Smooth muscle cell (in vitro differentiated cells): ENCODE data around the gene SYNDIG1. TPM values are rescaled to one million over a fixed set of nuclear protein-coding genes. Genes with fewer than 3 reads are reported as not detected.
A peak's percentile ranks its signal among the peaks of the same experiment; 100 is the strongest.
"Not testable (repeated sequence)": the region's sequence is repeated elsewhere in the genome, so short reads cannot be mapped to it uniquely, and the experiment has no call there.

Source experiments
- DNase-seq: peaks from one replicate; lab custom pipeline; 2025; ENCODE audit not compliant: unreplicated experiment; lab: John Stamatoyannopoulos, UW
- H2AFZ ChIP-seq: fragments of 200-600 bp; sonication (generic); 2 replicates; pipeline ENCODE4 v1.6.0; 2016; ENCODE audit warnings: antibody characterized with exemption, low read depth, mild to moderate bottlenecking
- H3F3A ChIP-seq: fragments of 200-600 bp; sonication (generic); 2 replicates; pipeline ENCODE4 v1.6.0; 2017; ENCODE audit warnings: antibody characterized with exemption, low read depth
- H3K27ac ChIP-seq: fragments of 200-600 bp; sonication (generic); 2 replicates; pipeline ENCODE4 v1.5.1; 2016; ENCODE audit warnings: low read depth, mild to moderate bottlenecking
- H3K27me3 ChIP-seq: fragments of 200-600 bp; sonication (generic); 2 replicates; pipeline ENCODE4 v1.6.1; 2016; ENCODE audit warnings: low read depth, mild to moderate bottlenecking
- H3K36me3 ChIP-seq: fragments of 200-600 bp; sonication (generic); 2 replicates; pipeline ENCODE4 v1.5.1; 2016; ENCODE audit warnings: low read depth
- H3K4me1 ChIP-seq: fragments of 200-600 bp; sonication (generic); 2 replicates; pipeline ENCODE4 v1.5.1; 2016; ENCODE audit warnings: low read depth
- H3K4me2 ChIP-seq: fragments of 200-600 bp; sonication (generic); 2 replicates; pipeline ENCODE4 v1.6.0; 2016; ENCODE audit warnings: mild to moderate bottlenecking
- H3K4me3 ChIP-seq: fragments of 200-600 bp; sonication (generic); 2 replicates; pipeline ENCODE4 v1.5.1; 2016; ENCODE audit warnings: mild to moderate bottlenecking
- H3K79me2 ChIP-seq: fragments of 200-600 bp; sonication (generic); 2 replicates; pipeline ENCODE4 v1.6.0; 2016; ENCODE audit warnings: low read depth, mild to moderate bottlenecking
- H3K9ac ChIP-seq: fragments of 200-600 bp; sonication (generic); 2 replicates; pipeline ENCODE4 v1.6.0; 2016; ENCODE audit warnings: low read depth
- H3K9me3 ChIP-seq: fragments of 200-600 bp; sonication (generic); replicated peaks from 2 replicates; pipeline ENCODE4 v1.5.1; 2016; ENCODE audit warnings: low read depth
- H4K20me1 ChIP-seq: fragments of 200-600 bp; sonication (generic); 2 replicates; pipeline ENCODE4 v1.6.0; 2016; ENCODE audit warnings: low read depth
- CTCF ChIP-seq: fragments of 200-600 bp; sonication (generic); IDR thresholded peaks from 2 replicates; pipeline ENCODE4 v1.5.1; 2017; ENCODE audit warnings: borderline replicate concordance, mild to moderate bottlenecking, antibody characterized with exemption; ENCODE audit not compliant: insufficient read depth, poor library complexity, severe bottlenecking
- WGBS: methylation state at CpG from one replicate; pipeline ENCODE4 v1.1.7; 2016; ENCODE audit warnings: low lambda C conversion rate; 5-methylcytosine and 5-hydroxymethylcytosine counted together
- polyA plus RNA-seq: library from polyadenylated mRNA; unstranded; fragments of >200 nt; fragmentation: Nextera tagmentation; extraction: Ambion mirVana; gene quantifications from 2 replicates; pipeline ENCODE4 v1.2.1, GENCODE V29; 2016
- total RNA-seq: library from RNA; depleted of rRNA; stranded (reverse); fragments of >200 nt; gene quantifications from 2 replicates; pipeline ENCODE4 v1.2.3, GENCODE V29; 2014

SYNDIG1 gene
- total and polyA plus RNA-seq, 2 experiments from 2014 or later = 1.8 to 2.2 TPM

GRCh38 chr20:24622856-24623255, 153.4 kb downstream of the SYNDIG1 start:
- DNase-seq = no peak
- Histone ChIP-seq H2AFZ (no peak overlapping the region), H3K27me3 (no peaks in the 10 kb centered on the region), H3K4me2 (peak overlapping the region; percentile 12), H3K79me2 (no peaks in the 10 kb centered on the region), H3K9me3 (no peaks in the 10 kb centered on the region), H3F3A (no peaks in the 10 kb centered on the region), H3K27ac (no peak overlapping the region), H4K20me1 (no peaks in the 10 kb centered on the region), H3K4me3 (no peak overlapping the region), H3K9ac (no peak overlapping the region), H3K4me1 (no peaks in the 10 kb centered on the region), H3K36me3 (no peaks in the 10 kb centered on the region)
- TF ChIP-seq CTCF = no peak
- 53% methylated on average over 3 of the region's 3 CpGs for WGBS

GRCh38 chr20:24626141-24626540, 156.7 kb downstream of the SYNDIG1 start:
- DNase-seq, H3K79me2 ChIP-seq, H3K9ac ChIP-seq, H3K9me3 ChIP-seq, H3K4me3 ChIP-seq, H3K36me3 ChIP-seq, H2AFZ ChIP-seq, H3K4me1 ChIP-seq, H3K4me2 ChIP-seq, H3F3A ChIP-seq, H3K27ac ChIP-seq, H4K20me1 ChIP-seq, H3K27me3 ChIP-seq: not testable (repeated sequence)
- 92% methylated on average over 18 of the region's 29 CpGs for WGBS

- Histone ChIP-seq H3K9ac (no peak overlapping the region), H3K27ac (no peak overlapping the region), H3K4me2 (no peak overlapping the region), H3K9me3 (no peaks in the 10 kb centered on the region), H3K4me1 (no peaks in the 10 kb centered on the region), H4K20me1 (no peaks in the 10 kb centered on the region), H3K4me3 (no peak overlapping the region), H3K27me3 (no peaks in the 10 kb centered on the region), H3K36me3 (no peaks in the 10 kb centered on the region), H3F3A (no peaks in the 10 kb centered on the region), H2AFZ (no peak overlapping the region), H3K79me2 (no peaks in the 10 kb centered on the region)
- 89% methylated on average over 6 of the region's 6 CpGs for WGBS
- no peak for TF ChIP-seq CTCF
- no peak for DNase-seq
Measured at GRCh38 chr20:24627291-24627690, 157.9 kb downstream of the SYNDIG1 start.

GRCh38 chr20:24627926-24628325, 158.5 kb downstream of the SYNDIG1 start:
- TF ChIP-seq CTCF = no peak
- WGBS = 96% methylated on average over 12 of the region's 12 CpGs
- no peak overlapping the region for H3K27ac ChIP-seq
- no peak overlapping the region for H2AFZ ChIP-seq
- no peaks in the 10 kb centered on the region for H3K36me3 ChIP-seq
- H3K4me1 ChIP-seq = no peaks in the 10 kb centered on the region
- no peaks in the 10 kb centered on the region for H3K79me2 ChIP-seq
- no peaks in the 10 kb centered on the region for H3K9me3 ChIP-seq
- H3K4me2 ChIP-seq = no peak overlapping the region
- no peak overlapping the region for H3K9ac ChIP-seq
- no peaks in the 10 kb centered on the region for H4K20me1 ChIP-seq
- no peak overlapping the region for H3K4me3 ChIP-seq
- DNase-seq = no peak
- no peaks in the 10 kb centered on the region for H3K27me3 ChIP-seq
- H3F3A ChIP-seq = no peaks in the 10 kb centered on the region
